Activated gamma-delta T cell treated with anti-CD3 and anti-CD28 coated beads, Interleukin-2, amount 50 U/mL, for 16 hours (primary cell): Measurements from ENCODE around the gene SLIT1.
A peak's percentile ranks its signal among the peaks of the same experiment; 100 is the strongest.
"Not testable (repeated sequence)": the region's sequence is repeated elsewhere in the genome, so short reads cannot be mapped to it uniquely, and the experiment has no call there.

Experiments
- DNase-seq: peaks from one replicate; pipeline ENCODE4 v3.0.0-alpha.2; 2020; ENCODE audit warnings: low read depth

The SLIT1 gene

DNA sequence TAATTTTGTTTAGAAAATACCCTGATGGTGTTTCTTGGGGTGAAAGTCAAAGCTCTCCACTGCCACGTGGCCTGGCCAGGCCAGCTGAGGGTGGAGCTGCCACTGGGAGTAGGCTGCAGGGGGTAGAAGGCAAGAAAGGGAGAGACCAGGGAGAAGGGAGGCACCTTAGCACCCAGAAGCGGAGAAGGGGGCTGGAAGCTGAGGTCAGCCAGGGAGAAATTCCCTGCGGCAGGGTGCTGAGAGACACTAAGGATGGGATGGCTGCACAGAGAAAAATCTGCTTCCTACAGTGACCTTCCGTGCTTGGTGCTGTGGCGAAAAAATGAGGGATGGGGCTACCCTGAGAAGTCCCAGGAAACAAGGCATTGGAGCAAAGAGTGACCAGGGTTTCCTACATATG lies 143.7 kb downstream of the SLIT1 start:
- DNase-seq = no peak

DNA sequence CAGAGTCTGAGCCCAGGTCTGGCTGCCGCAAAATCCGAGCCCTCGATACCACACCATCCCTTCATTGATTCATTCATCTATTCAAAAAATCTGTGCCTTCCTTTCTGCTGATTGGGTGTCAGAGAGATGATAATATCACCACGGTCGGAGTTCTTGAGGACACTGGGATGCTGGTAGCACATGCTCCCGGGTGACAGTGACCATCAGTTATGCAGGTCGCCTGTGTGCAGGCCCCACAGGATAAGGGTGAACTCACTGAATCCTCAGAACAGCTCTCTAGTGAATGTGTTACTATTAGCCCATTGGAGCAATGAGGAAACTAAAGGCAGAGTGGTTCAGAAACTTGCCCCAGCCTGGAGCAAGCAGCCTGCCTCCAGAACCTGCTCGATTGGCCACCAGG lies 145.1 kb downstream of the SLIT1 start:
- DNase-seq = no peak

DNA sequence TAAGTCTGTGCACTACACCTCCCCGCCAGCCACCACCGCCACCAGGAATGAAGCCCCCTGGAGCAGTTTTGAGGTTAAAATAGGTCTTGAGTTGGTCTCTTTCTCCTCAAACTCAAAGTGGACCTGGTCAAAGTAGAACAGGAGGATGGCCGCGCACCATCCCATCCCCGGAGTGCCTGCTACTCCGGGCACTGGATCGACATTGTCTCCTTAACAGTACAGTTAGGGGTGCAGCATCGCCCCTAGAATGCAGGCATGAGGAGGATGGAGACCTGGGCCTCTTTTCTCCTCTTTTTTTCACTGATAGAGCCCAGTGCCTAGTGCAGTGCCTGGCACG lies 145.5 kb downstream of the SLIT1 start:
- DNase-seq = no peak

DNA sequence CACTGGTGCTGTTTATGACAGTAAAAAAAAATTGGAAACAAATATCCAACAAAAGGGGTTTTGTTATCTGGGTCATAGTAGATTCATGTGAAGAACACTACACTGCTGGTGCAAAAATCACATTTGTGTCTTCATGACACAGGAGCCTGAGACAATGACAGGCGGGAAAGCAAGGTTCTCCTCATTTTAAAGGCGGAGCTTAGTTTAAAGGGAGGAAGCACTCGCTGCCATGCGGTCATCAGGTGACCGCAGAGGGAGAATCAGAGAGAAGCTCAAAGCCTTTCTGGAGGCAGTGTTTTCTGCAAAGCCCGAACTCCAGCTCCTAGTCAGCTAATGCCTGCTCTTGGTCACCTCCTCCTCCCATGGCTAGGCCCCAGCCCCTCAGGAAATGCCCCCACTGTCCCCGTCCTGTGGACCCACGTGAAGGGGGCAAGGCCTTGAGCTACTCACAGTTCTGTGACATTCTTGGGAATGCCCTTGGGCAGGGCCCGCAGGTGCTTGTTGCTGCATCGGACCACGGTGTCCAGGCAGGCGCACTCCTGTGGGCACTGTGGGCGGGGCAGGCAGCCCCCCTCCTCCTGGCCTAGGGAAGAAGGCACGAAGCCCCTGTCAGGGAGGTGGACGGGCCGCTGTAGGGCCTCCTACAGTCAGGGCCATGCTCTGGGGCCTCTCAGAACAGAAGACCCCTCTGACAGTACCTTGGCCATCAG lies 146.1 kb downstream of the SLIT1 start:
- no peak for DNase-seq

DNA sequence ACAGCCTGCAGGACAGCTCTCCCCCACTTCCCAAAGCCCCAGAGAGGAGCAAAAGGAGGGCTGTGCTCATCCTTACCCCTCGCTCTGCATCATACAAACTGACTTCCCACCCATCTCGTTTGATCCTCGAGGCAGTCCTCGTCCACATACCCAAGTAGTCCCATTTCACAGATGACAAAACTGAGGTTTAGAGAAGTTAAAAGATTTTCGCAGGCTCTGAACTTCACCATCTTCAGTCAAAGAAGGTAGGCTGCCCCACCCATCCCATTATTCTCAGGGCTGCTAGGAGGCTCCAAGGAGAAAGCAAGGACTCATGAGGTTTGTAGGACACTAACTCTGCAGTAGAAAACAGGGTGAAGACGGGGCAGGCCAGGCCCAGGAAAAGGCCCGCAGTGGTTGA lies 147.1 kb downstream of the SLIT1 start:
- no peak for DNase-seq

DNA sequence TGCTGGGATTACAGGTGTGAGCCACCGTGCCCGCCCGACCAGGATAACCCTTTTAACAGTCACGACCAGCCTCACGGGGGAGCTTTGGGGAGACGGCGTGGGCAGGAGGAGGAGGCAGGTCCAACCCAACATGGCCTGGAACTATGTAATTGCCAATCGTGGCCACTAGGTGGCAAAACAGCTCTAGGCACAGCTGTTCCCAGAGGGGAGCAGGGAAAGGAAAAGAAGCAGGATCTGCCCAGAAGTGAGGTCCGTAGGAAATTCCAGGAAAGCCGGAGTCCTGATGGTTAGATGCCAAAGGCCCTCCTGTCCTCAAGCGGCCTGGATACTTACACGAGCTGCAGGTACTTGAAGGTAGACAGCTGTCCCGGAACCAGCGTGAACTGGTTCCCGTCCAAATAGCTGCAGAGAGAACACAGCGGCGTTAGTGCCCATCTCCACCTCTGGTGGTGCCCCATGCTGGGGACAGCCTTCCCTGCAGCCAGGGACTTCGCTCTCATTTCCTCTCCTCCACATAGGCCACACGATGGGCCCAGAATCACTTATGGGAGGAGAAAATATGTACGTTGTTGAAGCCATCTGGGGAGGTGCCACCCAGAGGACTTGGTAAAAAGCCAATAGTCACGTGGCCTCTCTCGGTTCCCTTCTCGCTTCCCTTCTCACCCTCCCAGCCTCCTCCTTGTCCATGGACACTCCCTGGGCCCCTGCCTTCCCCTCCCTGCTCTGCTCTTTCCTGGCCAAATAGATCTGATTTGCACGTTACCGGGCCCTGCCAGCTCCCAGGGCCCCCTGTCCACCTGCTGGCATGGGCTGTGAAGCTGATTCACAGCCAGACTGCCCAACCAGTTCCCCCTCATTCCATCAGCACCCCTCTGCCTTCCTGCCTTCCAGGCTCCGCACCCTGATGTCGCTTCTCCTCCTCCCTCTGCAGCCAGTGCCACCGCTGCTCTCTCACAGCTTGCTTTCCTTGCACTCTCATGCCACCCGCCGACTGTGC lies 148.1 kb downstream of the SLIT1 start:
- peak; percentile 50 for DNase-seq

DNA sequence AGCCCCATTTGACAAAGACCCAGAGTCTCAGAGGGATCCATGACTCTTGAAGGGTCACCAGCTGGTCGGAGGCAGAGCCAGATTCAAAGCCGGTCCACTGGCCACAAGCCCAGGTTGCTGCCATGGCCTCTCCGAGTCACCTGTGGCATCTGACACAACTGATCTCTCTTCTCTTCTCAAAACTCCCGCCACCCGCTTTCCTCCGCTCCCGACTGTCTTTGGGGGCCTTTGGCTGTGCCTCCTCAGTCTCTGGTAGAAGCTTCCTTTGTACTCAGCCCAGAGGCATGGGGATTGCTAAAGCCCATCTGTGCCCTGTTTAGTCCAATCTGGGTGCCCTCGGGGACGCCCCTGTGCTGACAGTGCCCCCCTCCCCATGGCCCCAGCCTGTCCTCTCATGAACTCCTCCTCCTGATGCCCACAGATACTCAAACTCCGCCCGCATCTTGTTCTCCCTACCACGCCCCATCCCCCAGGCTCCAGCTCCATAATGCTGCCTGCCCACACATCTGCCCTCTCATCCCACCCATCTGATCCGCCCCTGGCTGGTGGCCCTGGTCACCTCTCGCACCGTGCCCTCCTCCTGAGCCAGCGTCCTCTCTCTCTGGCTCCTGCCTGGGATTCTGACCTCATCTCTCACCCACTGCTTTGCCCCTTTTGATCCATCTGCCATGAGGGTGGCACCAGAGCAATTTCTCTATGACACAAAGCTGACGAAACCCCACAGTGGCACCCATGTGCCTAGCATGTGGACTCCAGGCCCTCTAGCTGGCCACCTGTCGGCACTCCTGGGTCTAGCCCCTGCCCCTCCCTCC lies 150.6 kb downstream of the SLIT1 start:
- DNase-seq = no peak

DNA sequence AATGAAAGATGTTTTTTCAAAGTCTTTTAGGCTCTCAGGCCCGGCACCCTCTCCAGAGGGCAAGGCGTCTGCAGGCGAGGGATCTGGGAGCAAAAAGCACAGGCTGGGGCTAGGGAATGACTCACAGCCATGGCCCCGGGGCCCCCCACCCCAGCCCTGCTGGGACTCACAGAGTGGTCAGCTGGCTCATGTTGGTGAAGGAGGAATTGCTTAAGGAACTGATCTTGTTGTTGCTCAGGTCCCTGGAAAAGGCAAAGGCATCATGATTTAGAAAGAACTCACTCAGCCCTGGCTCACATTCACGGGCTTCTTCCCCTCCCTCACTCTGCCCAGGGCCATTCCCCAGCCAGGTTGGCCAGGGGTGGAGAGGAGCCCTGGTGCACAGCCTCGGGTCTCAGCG lies 151.5 kb downstream of the SLIT1 start:
- no peak for DNase-seq

DNA sequence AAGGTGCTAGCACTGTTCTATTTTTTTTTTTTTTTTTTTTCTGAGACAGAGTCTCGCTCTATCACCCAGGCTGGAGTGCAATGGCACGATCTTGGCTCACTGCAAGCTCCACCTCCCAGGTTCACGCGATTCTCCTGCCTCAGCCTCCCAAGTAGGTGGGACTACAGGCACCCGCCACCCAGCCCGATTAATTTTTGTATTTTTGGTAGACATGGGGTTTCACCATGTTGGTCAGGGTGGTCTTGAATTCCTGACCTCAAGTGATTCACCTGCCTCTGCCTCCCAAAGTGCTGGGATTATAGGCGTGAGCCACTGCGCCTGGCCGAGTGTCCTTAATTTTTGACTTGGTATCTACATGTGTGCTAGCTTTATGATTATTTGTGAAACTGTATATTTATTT lies 151.9 kb downstream of the SLIT1 start:
- not testable (repeated sequence) for DNase-seq

DNA sequence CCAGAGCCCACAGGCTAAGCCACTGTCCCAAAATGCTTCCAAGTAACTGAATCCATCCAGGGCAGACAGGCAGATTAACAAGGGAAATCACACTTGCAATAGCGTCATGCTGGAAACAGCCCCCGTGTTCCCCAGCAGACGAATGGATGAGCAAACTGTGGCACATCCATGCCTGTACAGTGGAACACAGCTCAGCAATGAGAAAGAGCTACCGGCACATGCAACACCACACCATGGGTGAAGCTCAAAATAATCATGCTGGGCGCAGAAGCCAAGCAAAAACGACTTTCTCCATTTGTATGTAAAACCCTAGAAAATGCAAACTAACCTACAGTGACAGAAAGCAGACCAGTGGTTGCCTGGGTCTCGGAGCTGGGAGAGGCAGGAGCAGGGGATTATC lies 153.1 kb downstream of the SLIT1 start:
- no peak for DNase-seq

DNA sequence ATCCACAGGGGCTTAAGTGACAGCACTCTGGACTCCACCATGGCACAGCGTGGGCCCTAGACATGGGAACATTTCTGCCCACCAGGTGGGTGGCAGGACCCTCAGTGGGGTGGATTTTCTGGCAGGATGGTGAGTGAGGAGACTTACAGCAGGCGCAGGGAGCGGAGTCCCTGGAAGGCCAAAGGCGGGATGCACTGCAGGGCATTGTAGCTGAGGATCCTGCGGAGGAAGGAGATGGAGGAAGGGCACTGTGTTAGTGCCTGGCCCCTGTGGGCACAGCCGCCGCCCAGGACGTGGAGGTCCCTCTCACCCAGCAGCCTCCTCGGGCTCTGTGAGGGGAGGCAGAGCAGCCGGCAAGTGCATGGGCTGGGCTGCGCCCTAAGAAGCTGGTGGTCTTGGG lies 154.3 kb downstream of the SLIT1 start:
- no peak for DNase-seq

DNA sequence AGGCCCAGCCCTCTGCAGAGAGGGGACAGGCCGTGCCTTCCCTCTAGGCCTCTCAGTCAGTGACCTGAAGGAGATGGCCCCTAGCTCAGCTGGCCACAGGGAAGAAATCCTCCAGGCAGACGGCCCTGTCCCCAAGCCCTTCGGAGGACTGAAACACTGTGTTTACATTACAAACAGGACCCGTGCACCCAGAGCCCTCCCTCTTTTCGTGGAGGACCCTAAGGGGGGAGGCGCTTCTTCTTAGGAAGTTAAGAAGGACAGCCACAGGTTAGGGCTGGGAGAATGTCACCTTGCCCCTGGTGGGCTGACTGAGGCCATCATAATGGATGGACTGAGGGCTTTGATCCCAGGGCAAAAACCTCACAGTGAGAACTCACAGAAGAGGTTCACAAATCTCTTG lies 154.9 kb downstream of the SLIT1 start:
- no peak for DNase-seq

DNA sequence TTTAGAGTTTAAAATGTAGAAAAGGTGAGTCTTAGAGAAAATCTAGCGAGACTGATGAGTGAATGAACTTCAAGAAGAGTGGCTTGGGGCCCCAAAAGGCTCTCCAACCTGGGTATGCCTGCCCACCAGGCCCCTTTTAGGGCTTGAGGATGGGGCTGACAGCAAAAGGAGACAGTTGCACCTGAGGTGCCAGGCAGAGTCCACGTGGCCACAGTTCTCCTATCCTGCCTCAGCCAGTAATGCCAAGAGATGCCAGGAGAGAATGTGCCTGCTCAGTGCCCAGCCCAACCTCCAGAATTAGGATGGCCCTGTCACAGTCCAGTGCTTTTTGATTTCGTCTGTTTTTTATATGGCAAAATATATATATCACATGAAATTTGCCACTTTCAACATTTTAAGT lies 156.5 kb downstream of the SLIT1 start:
- no peak for DNase-seq

DNA sequence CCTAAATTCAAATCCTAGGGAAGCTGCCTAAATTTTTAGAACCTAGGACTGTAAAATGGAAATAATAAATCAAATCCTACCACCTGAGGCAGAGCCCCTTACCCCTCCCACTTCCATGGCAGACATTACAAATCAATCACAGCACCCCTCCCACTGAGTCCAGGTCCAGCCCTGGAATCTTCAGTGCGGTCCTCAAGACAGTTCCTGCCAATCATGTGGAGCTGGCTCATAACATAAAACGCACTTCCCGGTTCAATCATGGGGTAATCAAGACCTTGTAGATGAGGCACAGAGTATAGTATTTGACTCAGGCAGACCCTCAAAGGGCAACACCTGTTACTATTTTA lies 157.0 kb downstream of the SLIT1 start:
- DNase-seq = no peak

DNA sequence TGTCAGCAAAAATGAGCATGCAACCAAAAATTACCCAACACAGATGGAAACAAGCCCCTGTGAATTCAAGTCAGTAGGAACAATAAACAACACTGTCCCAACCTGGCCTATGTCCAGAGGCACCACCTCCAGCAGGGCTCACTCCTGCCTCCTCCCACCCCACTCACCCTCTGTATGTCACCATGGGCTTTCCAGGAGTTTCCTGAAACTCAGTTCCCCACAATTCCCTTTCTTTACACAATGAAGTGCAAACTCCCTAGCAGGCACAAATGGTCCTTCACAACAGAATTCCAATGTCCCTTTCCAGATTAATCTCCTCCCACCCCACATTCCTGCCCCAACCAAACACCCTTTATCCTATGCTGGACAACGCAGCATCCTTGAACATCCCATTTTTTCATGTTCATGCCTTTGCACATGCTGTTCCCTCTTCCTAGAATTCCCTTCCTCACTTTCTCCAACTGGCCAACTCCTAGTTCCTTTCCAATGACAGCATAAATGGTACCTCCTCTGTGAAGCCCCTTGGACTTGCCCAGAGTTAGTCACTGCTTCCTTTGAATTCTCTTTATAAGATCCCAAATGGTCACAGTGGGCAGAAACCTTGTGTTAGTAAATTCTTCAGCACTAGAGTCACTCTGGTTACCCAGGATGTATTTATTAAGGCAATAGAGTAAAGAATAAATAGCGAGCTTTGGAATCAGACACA lies 157.5 kb downstream of the SLIT1 start:
- no peak for DNase-seq

DNA sequence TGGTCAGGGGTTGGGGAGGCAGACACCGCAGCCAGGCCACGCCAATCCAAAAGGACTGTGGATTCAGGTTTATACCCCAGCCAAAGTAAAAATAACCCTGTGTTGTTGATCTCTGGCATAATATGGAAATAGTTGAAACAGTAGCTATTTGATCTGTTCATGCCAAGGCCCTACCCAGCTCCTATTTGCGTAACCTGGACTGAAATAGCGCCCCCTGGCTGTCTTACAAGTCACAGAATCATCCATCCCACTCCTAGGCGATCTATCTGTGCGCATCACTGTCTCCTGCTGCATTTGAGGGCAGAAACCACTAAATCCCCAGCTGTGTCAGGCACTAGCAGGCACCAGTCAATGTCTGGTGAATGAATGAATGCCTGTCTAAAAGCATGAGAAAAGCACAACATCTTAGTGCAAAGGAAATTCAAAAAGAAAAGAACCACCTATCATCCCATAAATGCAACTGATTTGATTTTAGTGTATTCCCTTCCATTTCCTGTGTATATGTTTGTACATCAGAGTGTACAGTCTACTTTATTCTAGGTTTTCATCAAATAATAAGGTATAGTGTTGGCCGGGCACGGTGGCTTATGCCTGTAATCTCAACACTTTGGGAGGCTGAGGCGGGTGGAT lies 160.0 kb downstream of the SLIT1 start:
- DNase-seq = no peak

DNA sequence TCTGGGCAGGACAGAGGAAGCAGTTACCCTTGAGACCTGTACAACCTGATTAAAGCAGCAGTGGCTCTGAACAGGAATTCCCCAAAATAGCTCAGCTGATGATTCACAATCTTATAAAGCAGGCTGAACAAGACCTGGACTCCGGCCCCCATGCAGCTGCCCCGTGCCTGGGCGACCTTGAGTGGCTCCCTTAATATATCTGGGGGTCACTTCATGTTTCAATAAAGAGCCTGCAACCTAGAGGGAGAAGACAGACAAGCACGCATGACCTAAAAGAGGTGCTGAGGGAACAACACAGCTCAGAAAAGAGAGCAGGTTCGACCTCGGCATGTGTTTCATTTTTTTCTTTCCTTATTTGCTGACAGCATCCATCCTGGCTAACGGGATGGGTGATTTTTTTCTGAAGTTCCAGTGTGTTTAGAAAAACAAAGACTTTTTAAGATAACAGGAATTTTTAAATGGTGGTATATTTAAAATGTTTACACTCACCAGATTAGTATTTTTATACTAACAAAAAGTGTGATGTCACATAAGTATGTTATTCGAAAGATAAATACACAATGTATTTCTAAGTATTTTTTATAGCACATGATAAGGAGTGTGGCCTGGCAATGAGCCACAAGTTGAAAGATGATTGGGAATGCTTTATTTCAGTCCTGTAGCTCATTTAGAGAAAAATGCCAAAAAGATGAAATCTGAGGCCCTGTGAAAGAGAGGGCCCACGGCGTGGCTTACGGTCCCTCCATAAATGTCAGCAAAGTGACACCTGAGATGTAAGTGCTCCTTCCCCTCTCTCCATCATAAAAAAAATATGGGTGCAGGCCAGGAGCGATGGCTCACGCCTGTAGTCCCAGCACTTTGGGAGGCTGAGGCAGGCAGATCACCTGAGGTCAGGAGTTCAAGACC lies 161.3 kb downstream of the SLIT1 start:
- DNase-seq = no peak

DNA sequence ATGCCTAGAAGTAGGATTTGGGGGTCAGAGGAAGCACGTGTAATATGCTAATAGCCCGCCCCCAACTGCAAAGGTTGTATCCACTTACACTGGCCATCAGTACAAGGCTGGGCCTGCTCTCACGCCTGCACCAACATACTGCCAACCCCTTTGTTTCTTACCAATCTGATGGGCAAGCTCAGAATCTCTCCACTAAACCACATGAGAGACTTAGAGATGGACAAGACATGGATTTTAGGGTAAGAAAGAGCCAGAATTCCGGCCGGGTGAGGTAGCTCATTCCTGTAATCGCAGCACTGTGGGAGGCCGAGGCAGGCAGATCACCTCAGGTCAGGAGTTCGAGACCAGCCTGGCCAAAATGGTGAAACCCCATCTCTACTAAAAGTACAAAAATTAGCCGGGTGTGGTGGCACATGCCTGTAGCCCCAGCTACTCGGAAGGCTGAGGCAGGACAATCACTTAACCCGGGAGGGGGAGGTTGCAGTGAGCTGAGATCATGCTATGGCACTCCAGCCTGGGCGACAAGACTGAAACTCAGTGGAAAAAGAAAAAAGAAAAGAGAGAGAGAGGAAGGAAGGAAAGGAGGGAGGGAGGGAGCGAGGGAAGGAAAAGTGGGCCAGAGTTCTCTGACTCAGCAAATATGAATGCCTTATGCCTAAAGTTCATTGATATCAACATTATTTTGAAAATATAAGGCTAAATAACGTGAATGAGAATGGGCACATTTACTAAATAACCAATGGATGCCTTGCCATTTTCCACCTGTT lies 162.2 kb downstream of the SLIT1 start:
- DNase-seq = no peak

DNA sequence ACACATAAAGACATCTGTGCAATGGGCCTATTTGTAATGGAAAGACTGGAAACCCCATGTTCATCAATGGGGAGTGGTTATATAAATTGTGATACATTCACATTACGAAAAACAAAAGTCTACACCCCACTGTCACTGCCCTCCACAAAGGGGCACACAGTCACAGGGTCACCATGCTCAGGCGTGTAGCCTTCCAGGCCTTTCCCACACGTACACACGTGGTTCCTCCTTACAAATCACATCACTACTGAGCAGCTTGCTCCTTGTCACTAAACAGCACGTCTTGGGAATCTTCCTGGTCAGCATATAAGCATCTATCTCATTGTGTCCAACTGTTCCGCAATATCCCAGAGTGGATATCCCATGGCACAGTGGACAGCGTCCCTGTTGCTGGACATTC lies 163.1 kb downstream of the SLIT1 start:
- DNase-seq = no peak
